Ishikawa (cell line): ENCODE data around the gene STK39.

Experiments
- CEBPB ChIP-seq: IDR thresholded peaks from 2 replicates; pipeline ENCODE4 v1.6.1; 2012
- CREB1 ChIP-seq: IDR thresholded peaks from 2 replicates; pipeline ENCODE4 v1.6.1; 2012; ENCODE audit warnings: low read depth
- EGR1 ChIP-seq: IDR thresholded peaks from 2 replicates; pipeline ENCODE4 v1.6.1; 2012
- EP300 ChIP-seq: IDR thresholded peaks from 2 replicates; pipeline ENCODE4 v1.6.1; 2012; ENCODE audit warnings: borderline replicate concordance
- FOXM1 ChIP-seq: IDR thresholded peaks from 2 replicates; pipeline ENCODE4 v1.6.1; 2012; ENCODE audit warnings: low read depth, borderline replicate concordance
- MAX ChIP-seq: IDR thresholded peaks from 2 replicates; pipeline ENCODE4 v1.6.1; 2012
- NFIC ChIP-seq: IDR thresholded peaks from 2 replicates; pipeline ENCODE4 v1.6.1; 2012
- RAD21 ChIP-seq: IDR thresholded peaks from 2 replicates; pipeline ENCODE4 v1.6.1; 2012; ENCODE audit warnings: low read depth
- TAF1 ChIP-seq: IDR thresholded peaks from 2 replicates; pipeline ENCODE4 v1.6.1; 2012; ENCODE audit warnings: low read depth, mild to moderate bottlenecking
- TCF12 ChIP-seq: IDR thresholded peaks from 2 replicates; pipeline ENCODE4 v1.6.1; 2012; ENCODE audit warnings: low read depth
- TEAD4 ChIP-seq: IDR thresholded peaks from 2 replicates; pipeline ENCODE4 v1.6.1; 2012
- USF1 ChIP-seq: IDR thresholded peaks from 2 replicates; pipeline ENCODE4 v1.6.1; 2012
- YY1 ChIP-seq: IDR thresholded peaks from 2 replicates; pipeline ENCODE4 v1.6.1; 2012; ENCODE audit warnings: low read depth
- ZBTB7A ChIP-seq: IDR thresholded peaks from 2 replicates; pipeline ENCODE4 v1.6.1; 2012; ENCODE audit warnings: low read depth
- TF ChIP-seq, protein P1 (sequence below): IDR thresholded peaks from 2 replicates; pipeline ENCODE4 v1.6.1; 2012; ENCODE audit warnings: low read depth, mild to moderate bottlenecking

Gene STK39

DNA sequence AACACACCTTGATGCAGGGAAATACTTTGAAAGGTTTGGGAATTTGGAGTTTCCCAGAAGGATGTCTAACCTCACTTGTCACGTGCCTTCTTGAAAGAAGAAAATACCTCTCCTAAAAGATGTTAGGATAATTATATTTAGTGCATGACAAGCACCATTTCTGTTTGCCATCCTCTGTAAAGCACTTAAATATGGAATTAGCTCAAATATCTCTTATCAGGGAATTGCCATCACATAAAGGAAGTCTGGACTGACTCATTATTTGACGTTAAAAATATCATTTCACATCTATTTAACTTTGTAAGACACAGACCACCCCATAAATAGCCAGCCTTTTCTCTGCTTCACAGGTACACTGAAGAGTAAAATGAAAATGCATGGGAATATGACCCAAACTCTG is 140.1 kb downstream of the STK39 start:
- TF ChIP-seq, protein P1, sequence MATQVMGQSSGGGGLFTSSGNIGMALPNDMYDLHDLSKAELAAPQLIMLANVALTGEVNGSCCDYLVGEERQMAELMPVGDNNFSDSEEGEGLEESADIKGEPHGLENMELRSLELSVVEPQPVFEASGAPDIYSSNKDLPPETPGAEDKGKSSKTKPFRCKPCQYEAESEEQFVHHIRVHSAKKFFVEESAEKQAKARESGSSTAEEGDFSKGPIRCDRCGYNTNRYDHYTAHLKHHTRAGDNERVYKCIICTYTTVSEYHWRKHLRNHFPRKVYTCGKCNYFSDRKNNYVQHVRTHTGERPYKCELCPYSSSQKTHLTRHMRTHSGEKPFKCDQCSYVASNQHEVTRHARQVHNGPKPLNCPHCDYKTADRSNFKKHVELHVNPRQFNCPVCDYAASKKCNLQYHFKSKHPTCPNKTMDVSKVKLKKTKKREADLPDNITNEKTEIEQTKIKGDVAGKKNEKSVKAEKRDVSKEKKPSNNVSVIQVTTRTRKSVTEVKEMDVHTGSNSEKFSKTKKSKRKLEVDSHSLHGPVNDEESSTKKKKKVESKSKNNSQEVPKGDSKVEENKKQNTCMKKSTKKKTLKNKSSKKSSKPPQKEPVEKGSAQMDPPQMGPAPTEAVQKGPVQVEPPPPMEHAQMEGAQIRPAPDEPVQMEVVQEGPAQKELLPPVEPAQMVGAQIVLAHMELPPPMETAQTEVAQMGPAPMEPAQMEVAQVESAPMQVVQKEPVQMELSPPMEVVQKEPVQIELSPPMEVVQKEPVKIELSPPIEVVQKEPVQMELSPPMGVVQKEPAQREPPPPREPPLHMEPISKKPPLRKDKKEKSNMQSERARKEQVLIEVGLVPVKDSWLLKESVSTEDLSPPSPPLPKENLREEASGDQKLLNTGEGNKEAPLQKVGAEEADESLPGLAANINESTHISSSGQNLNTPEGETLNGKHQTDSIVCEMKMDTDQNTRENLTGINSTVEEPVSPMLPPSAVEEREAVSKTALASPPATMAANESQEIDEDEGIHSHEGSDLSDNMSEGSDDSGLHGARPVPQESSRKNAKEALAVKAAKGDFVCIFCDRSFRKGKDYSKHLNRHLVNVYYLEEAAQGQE: no peak
- TF ChIP-seq CEBPB (no peak), RAD21 (no peak), ZBTB7A (no peak), EGR1 (no peak), CREB1 (no peak), NFIC (no peak), FOXM1 (no peak), TEAD4 (no peak), TAF1 (no peak), YY1 (no peak), TCF12 (no peak), EP300 (no peak), MAX (no peak), USF1 (no peak)

- TF ChIP-seq FOXM1 (no peak), CREB1 (no peak), TCF12 (no peak), EP300 (no peak)
Observed at GRCh38 chr2:168105127-168105683, 142.2 kb downstream of the STK39 start.

- TF ChIP-seq EGR1 (no peak), CEBPB (0 out of 2 replicates have a peak, but pooled peaks have one; percentile 4), TEAD4 (peak; percentile 94), MAX (peak; percentile 67), TCF12 (peak; percentile 64; the same call in 1 of the 2 replicates), EP300 (peak; percentile 65), YY1 (no peak), FOXM1 (no peak)
Observed at GRCh38 chr2:168097431-168097830, 150.0 kb downstream of the STK39 start.

- TF ChIP-seq CEBPB (no peak), RAD21 (no peak), ZBTB7A (no peak), NFIC (no peak), EGR1 (no peak), EP300 (no peak), CREB1 (no peak), YY1 (no peak), FOXM1 (no peak), TCF12 (no peak), MAX (no peak), TEAD4 (no peak), TAF1 (no peak), USF1 (no peak)
- TF ChIP-seq, protein P1: no peak
Observed at GRCh38 chr2:168096158-168096557, 151.2 kb downstream of the STK39 start.

- no peak for TF ChIP-seq NFIC
- TF ChIP-seq TEAD4: no peak
- no peak for TF ChIP-seq EGR1
Observed at GRCh38 chr2:168091986-168092385, 155.4 kb downstream of the STK39 start.
